Measurements from ENCODE around the gene UTY. TPM values are rescaled to one million over a fixed set of nuclear protein-coding genes. Genes with fewer than 3 reads are reported as not detected.

UTY gene
- polyA plus RNA-seq, 1 donor, result 29.5 TPM

GRCh38 chrY:13416869-13417661 is 62.8 kb downstream of the UTY start:
- no peak for DNase-seq

GRCh38 chrY:13415556-13415955 is 64.3 kb downstream of the UTY start:
- DNase-seq, result no peak

- no peak for DNase-seq
Observed at GRCh38 chrY:13398876-13399275, 81.0 kb downstream of the UTY start.

GRCh38 chrY:13381110-13381683 is 98.6 kb downstream of the UTY start:
- DNase-seq, result no peak

- DNase-seq, result no peak
Observed at GRCh38 chrY:13370868-13371800, 108.7 kb downstream of the UTY start.

GRCh38 chrY:13370245-13370644 is 109.6 kb downstream of the UTY start:
- no peak for DNase-seq

- no peak for DNase-seq
Observed at GRCh38 chrY:13368513-13368845, 111.4 kb downstream of the UTY start.

GRCh38 chrY:13363641-13364040 is 116.2 kb downstream of the UTY start:
- no peak for DNase-seq

GRCh38 chrY:13362662-13363061 is 117.2 kb downstream of the UTY start:
- no peak for DNase-seq

GRCh38 chrY:13361656-13362636 is 117.9 kb downstream of the UTY start:
- DNase-seq, result no peak

- DNase-seq, result no peak
Observed at GRCh38 chrY:13351443-13351842, 128.4 kb downstream of the UTY start.

- DNase-seq, result no peak
Observed at GRCh38 chrY:13347106-13347505, 132.7 kb downstream of the UTY start.

GRCh38 chrY:13345549-13345948 is 134.3 kb downstream of the UTY start:
- DNase-seq, result no peak

- no peak for DNase-seq
Observed at GRCh38 chrY:13343307-13343946, 136.4 kb downstream of the UTY start.

- no peak for DNase-seq
Observed at GRCh38 chrY:13339939-13340338, 139.9 kb downstream of the UTY start.

GRCh38 chrY:13339381-13339780 is 140.5 kb downstream of the UTY start:
- DNase-seq, result no peak

- DNase-seq, result no peak
Observed at GRCh38 chrY:13338711-13339110, 141.1 kb downstream of the UTY start.

GRCh38 chrY:13337934-13338333 is 141.9 kb downstream of the UTY start:
- no peak for DNase-seq

GRCh38 chrY:13333791-13334190 is 146.0 kb downstream of the UTY start:
- DNase-seq, result no peak

- DNase-seq, result no peak
Observed at GRCh38 chrY:13330651-13331050, 149.2 kb downstream of the UTY start.

- no peak for DNase-seq
Observed at GRCh38 chrY:13312966-13313365, 166.9 kb downstream of the UTY start.

Data from left kidney (tissue), 2 donors.